Liver (tissue), 9 donors: Measurements from ENCODE around the gene PRKCH. TPM values are rescaled to one million over a fixed set of nuclear protein-coding genes. Genes with fewer than 3 reads are reported as not detected.

Experiments
- DNase-seq: peaks from one replicate; pipeline ENCODE4 v3.0.0-alpha.2; 2017; ENCODE audit warnings: low spot score
- H3K27ac ChIP-seq, 2 donors: one replicate each; pipeline ENCODE4 v1.7.0; 2013; ENCODE audit warnings: inconsistent platforms in 2 of 2, low read length in 2 of 2, control low read depth in 1 of 2, low read depth in 1 of 2, mild to moderate bottlenecking in 1 of 2
- H3K27me3 ChIP-seq, 4 donors: one replicate each; pipeline versions ENCODE4 v1.6.1 to v1.7.0; 2013; ENCODE audit warnings: low read length in 3 of 4, inconsistent platforms in 1 of 4, mild to moderate bottlenecking in 1 of 4, moderate library complexity in 1 of 4; ENCODE audit not compliant: control insufficient read depth in 4 of 4, insufficient read depth in 4 of 4
- H3K36me3 ChIP-seq, 4 donors: one replicate each; pipeline versions ENCODE4 v1.6.1 to v1.7.0; 2013; ENCODE audit warnings: low read length in 3 of 4, mild to moderate bottlenecking in 3 of 4, low read depth in 1 of 4, moderate library complexity in 1 of 4; ENCODE audit not compliant: control insufficient read depth in 4 of 4, insufficient read depth in 3 of 4
- H3K4me1 ChIP-seq, 4 donors: one replicate each; pipeline versions ENCODE4 v1.6.1 to v1.7.0; 2013; ENCODE audit warnings: low read length in 3 of 4, mild to moderate bottlenecking in 3 of 4, moderate library complexity in 1 of 4; ENCODE audit not compliant: control insufficient read depth in 4 of 4, insufficient read depth in 4 of 4
- H3K4me3 ChIP-seq, 3 donors: one replicate each; pipeline versions ENCODE4 v1.6.1 to v1.7.0; 2013; ENCODE audit warnings: low read length in 3 of 3, control low read depth in 1 of 3, low read depth in 1 of 3, mild to moderate bottlenecking in 1 of 3
- H3K9ac ChIP-seq, 2 donors: one replicate each; pipeline ENCODE4 v1.7.0; 2013; ENCODE audit warnings: low read length in 2 of 2, mild to moderate bottlenecking in 2 of 2, moderate library complexity in 2 of 2, control low read depth in 1 of 2, low read depth in 1 of 2
- H3K9me3 ChIP-seq, 4 donors: one replicate each; pipeline versions ENCODE4 v1.6.1 to v1.7.0; 2013; ENCODE audit warnings: low read length in 3 of 4; ENCODE audit not compliant: control insufficient read depth in 4 of 4
- EGR1 ChIP-seq, 2 donors: IDR thresholded peaks; 2 replicates each; pipeline ENCODE4 v1.6.1; 2016 to 2018; ENCODE audit warnings: antibody characterized with exemption in 2 of 2, low read depth in 2 of 2
- FOXA1 ChIP-seq: IDR thresholded peaks from 2 replicates; pipeline ENCODE4 v1.6.1; 2016; ENCODE audit warnings: antibody characterized with exemption
- FOXA2 ChIP-seq: IDR thresholded peaks from 2 replicates; pipeline ENCODE4 v1.6.1; 2016; ENCODE audit warnings: antibody characterized with exemption
- GABPA ChIP-seq, 2 donors: IDR thresholded peaks in 1 of 2; conservative IDR thresholded peaks in 1 of 2; 2 replicates each; pipeline ENCODE4 v1.6.1; 2016; ENCODE audit warnings: antibody characterized with exemption in 2 of 2, mild to moderate bottlenecking in 1 of 2, moderate library complexity in 1 of 2
- HNF4A ChIP-seq, 2 donors: conservative IDR thresholded peaks; 2 replicates each; pipeline ENCODE4 v1.6.1; 2016; ENCODE audit warnings: antibody characterized with exemption in 2 of 2, mild to moderate bottlenecking in 2 of 2
- HNF4G ChIP-seq: IDR thresholded peaks from 2 replicates; pipeline ENCODE4 v1.6.1; 2016; ENCODE audit warnings: antibody characterized with exemption
- NR2F2 ChIP-seq: IDR thresholded peaks from 2 replicates; pipeline ENCODE4 v1.6.1; 2016; ENCODE audit warnings: antibody characterized with exemption
- RAD21 ChIP-seq, 2 donors: IDR thresholded peaks; 2 replicates each; pipeline ENCODE4 v1.6.1; 2016; ENCODE audit warnings: antibody characterized with exemption in 2 of 2, mild to moderate bottlenecking in 2 of 2
- RXRA ChIP-seq, 2 donors: IDR thresholded peaks; 2 replicates each; pipeline ENCODE4 v1.6.1; 2017 to 2018; ENCODE audit warnings: antibody characterized with exemption in 2 of 2, mild to moderate bottlenecking in 1 of 2
- SP1 ChIP-seq: IDR thresholded peaks from 2 replicates; pipeline ENCODE4 v1.6.1; 2018; ENCODE audit warnings: antibody characterized with exemption, mild to moderate bottlenecking
- TAF1 ChIP-seq: conservative IDR thresholded peaks from 2 replicates; pipeline ENCODE4 v1.6.1; 2016; ENCODE audit warnings: antibody characterized with exemption, mild to moderate bottlenecking
- WGBS: extraction: QIAGEN DNeasy Blood & Tissue Kit; methylation state at CpG from one replicate; pipeline ENCODE4 v1.1.7; 2013; 5-methylcytosine and 5-hydroxymethylcytosine counted together
- polyA plus RNA-seq, 2 donors: library from polyadenylated mRNA; stranded (reverse) in 1 of 2; unstranded in 1 of 2; fragments of 200-250 nt in 1 of 2; fragments of >200 nt in 1 of 2; fragmentation: Nextera tagmentation in 1 of 2; extraction: Ambion mirVana in 1 of 2; gene quantifications; one replicate each; pipeline versions ENCODE4 v1.2.1 to v1.2.3, GENCODE V29; 2013 to 2015
- total RNA-seq, 2 donors: library from RNA; depleted of rRNA; stranded (reverse); fragments of >200 nt; gene quantifications; one replicate each; pipeline ENCODE4 v1.2.3, GENCODE V29; 2014
- TF ChIP-seq, protein P1 (sequence below): fragments of 150-350 bp; IDR thresholded peaks from 2 replicates; pipeline ENCODE4 v1.5.1; 2017; ENCODE audit warnings: improper control_type of control experiment, low read depth, low read length; ENCODE audit not compliant: missing input control
- TF ChIP-seq, protein P2 (sequence below): IDR thresholded peaks from 2 replicates; pipeline ENCODE4 v1.6.1; 2016; ENCODE audit warnings: antibody characterized with exemption
- TF ChIP-seq, protein P3 (sequence below): IDR thresholded peaks from 2 replicates; pipeline ENCODE4 v1.6.1; 2016; ENCODE audit warnings: antibody characterized with exemption
- TF ChIP-seq, protein P4 (sequence below): IDR thresholded peaks from 2 replicates; pipeline ENCODE4 v1.6.1; 2016; ENCODE audit warnings: antibody characterized with exemption
- donor health status: healthy.
- donor health status: healthy.
- donor health status: healthy.
- donor health status: healthy.
- donor health status: healthy.

PRKCH gene
- total and polyA plus RNA-seq, 4 donors, result 3.9 to 13.7 (median 7.0) TPM

- H3K27me3 ChIP-seq, result no peaks in the 10 kb centered on the region
- no peaks in the 10 kb centered on the region for H3K9me3 ChIP-seq
- H3K27ac ChIP-seq, result no peak overlapping the region
- TF ChIP-seq HNF4A (conservative IDR thresholded peaks at IDR 0.05), result no peak
- no peak for TF ChIP-seq HNF4G
- no peak for TF ChIP-seq SP1
- no peak for TF ChIP-seq FOXA1
- no peak for DNase-seq
- 97% methylated on average over 2 of the region's 2 CpGs for WGBS
- H3K4me1 ChIP-seq, result peaks cover 0 to 13% (median 6%) of the 10 kb centered on the region in 4 donors
- H3K4me3 ChIP-seq, result no peak overlapping the region
- no peak overlapping the region for H3K9ac ChIP-seq
- no peaks in the 10 kb centered on the region for H3K36me3 ChIP-seq
These were observed 256.1 kb downstream of the PRKCH start for GRCh38 chr14:61577506-61577931.

DNA sequence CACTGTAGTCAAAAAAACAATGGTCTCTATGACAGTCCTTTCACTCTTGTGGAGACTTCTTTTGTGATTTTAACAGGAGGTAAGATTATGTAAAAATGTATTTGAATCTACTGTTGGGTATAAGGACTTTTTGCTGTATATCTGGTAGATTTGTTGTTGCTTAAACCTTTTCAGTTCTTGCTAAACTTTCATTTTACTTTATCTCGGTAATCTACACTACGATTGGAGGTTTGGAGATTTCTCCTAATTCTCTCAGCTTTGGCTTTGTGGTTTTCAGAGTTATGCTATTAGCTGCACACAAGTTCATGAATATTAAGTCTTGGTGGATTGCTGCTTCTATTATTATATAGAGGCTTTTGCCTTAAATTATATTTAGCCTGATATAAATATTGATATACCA, 257.4 kb downstream of the PRKCH start:
- Histone ChIP-seq H3K36me3 (no peaks in the 10 kb centered on the region), H3K9me3 (no peaks in the 10 kb centered on the region), H3K27me3 (no peaks in the 10 kb centered on the region), H3K9ac (no peak overlapping the region), H3K27ac (no peak overlapping the region), H3K4me1 (peaks cover 0 to 10% (median 4%) of the 10 kb centered on the region in 4 donors), H3K4me3 (no peak overlapping the region)
- no peak for DNase-seq
- 84% methylated on average over 2 of the region's 2 CpGs for WGBS
- TF ChIP-seq, protein P1, sequence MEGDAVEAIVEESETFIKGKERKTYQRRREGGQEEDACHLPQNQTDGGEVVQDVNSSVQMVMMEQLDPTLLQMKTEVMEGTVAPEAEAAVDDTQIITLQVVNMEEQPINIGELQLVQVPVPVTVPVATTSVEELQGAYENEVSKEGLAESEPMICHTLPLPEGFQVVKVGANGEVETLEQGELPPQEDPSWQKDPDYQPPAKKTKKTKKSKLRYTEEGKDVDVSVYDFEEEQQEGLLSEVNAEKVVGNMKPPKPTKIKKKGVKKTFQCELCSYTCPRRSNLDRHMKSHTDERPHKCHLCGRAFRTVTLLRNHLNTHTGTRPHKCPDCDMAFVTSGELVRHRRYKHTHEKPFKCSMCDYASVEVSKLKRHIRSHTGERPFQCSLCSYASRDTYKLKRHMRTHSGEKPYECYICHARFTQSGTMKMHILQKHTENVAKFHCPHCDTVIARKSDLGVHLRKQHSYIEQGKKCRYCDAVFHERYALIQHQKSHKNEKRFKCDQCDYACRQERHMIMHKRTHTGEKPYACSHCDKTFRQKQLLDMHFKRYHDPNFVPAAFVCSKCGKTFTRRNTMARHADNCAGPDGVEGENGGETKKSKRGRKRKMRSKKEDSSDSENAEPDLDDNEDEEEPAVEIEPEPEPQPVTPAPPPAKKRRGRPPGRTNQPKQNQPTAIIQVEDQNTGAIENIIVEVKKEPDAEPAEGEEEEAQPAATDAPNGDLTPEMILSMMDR, result no peak
- TF ChIP-seq, protein P2, sequence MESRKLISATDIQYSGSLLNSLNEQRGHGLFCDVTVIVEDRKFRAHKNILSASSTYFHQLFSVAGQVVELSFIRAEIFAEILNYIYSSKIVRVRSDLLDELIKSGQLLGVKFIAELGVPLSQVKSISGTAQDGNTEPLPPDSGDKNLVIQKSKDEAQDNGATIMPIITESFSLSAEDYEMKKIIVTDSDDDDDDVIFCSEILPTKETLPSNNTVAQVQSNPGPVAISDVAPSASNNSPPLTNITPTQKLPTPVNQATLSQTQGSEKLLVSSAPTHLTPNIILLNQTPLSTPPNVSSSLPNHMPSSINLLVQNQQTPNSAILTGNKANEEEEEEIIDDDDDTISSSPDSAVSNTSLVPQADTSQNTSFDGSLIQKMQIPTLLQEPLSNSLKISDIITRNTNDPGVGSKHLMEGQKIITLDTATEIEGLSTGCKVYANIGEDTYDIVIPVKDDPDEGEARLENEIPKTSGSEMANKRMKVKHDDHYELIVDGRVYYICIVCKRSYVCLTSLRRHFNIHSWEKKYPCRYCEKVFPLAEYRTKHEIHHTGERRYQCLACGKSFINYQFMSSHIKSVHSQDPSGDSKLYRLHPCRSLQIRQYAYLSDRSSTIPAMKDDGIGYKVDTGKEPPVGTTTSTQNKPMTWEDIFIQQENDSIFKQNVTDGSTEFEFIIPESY, result no peak
- TF ChIP-seq, protein P3, sequence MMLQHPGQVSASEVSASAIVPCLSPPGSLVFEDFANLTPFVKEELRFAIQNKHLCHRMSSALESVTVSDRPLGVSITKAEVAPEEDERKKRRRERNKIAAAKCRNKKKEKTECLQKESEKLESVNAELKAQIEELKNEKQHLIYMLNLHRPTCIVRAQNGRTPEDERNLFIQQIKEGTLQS, result no peak
- TF ChIP-seq, protein P4, sequence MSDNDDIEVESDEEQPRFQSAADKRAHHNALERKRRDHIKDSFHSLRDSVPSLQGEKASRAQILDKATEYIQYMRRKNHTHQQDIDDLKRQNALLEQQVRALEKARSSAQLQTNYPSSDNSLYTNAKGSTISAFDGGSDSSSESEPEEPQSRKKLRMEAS, result no peak

DNA sequence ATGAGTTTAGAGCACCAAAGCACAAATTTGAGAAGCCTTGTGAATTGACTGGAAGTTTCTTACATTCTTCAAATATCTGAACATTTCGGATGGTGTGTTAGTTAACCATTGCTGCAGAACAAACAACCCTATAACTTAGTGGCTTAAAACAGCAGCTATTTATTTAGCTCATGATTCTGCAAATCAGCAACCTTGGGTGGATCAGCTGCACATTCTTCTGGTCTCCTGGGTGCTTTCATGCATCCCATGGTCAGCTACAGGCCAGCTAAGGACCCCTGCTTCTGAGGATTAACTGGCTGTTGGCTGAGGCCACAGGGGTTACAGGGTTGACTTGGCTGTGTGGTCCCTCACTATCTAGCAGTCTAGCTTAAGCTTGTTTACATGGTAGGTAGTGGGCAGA, 260.0 kb downstream of the PRKCH start:
- no peak overlapping the region for H3K9ac ChIP-seq
- no peak overlapping the region for H3K27ac ChIP-seq
- DNase-seq, result no peak
- no peaks in the 10 kb centered on the region for H3K4me1 ChIP-seq
- WGBS, result 72% methylated on average over 1 of the region's 1 CpG
- no peak for TF ChIP-seq RXRA (IDR thresholded peaks at IDR 0.05)
- no peak for TF ChIP-seq HNF4G
- TF ChIP-seq FOXA2, result no peak
- TF ChIP-seq TAF1, result no peak
- TF ChIP-seq, protein P2, result no peak
- TF ChIP-seq, protein P1, result no peak
- TF ChIP-seq SP1, result no peak
- no peak for TF ChIP-seq EGR1 (IDR thresholded peaks at IDR 0.05; ENCODE audit: low read depth in 2 of 2)
- TF ChIP-seq HNF4A (conservative IDR thresholded peaks at IDR 0.05), result no peak
- no peak for TF ChIP-seq GABPA (IDR thresholded peaks at IDR 0.05 in 1 of 2, conservative IDR thresholded peaks at IDR 0.05 in 1 of 2)
- TF ChIP-seq RAD21 (IDR thresholded peaks at IDR 0.05), result no peak
- TF ChIP-seq NR2F2, result no peak
- H3K4me3 ChIP-seq, result no peak overlapping the region
- no peaks in the 10 kb centered on the region for H3K36me3 ChIP-seq
- no peaks in the 10 kb centered on the region for H3K9me3 ChIP-seq
- H3K27me3 ChIP-seq, result no peaks in the 10 kb centered on the region
